Activated CD4-positive, alpha-beta T cell treated with anti-CD3 and anti-CD28 coated beads, Interleukin-2, amount 10 ng/mL, durations not matched to agents 7 days and 5 days (primary cell): ENCODE results near the gene C16orf90. TPM values are rescaled to one million over a fixed set of nuclear protein-coding genes. Genes with fewer than 3 reads are reported as not detected.
"Not testable (repeated sequence)": the region's sequence is repeated elsewhere in the genome, so short reads cannot be mapped to it uniquely, and the experiment has no call there.

Source experiments
- CTCF ChIA-PET: fragments of 350-600 bp; sonication (Branson Sonifier 250); formaldehyde crosslinking; loops from one replicate; lab custom pipeline; 2021; ENCODE audit warnings: antibody characterized with exemption; lab: Charles Lee
- POLR2A ChIA-PET: fragments of 350-600 bp; sonication (Branson Sonifier 250); formaldehyde crosslinking; loops from one replicate; lab custom pipeline; 2021; ENCODE audit warnings: antibody characterized with exemption; lab: Charles Lee
- DNase-seq: peaks from one replicate; pipeline ENCODE4 v3.0.0-alpha.2; 2020
- H3K27ac Mint-ChIP-seq: one replicate; pipeline ENCODE4 v1.8.0; 2021; ENCODE audit warnings: mild to moderate bottlenecking, moderate library complexity, mixed read lengths
- H3K27me3 Mint-ChIP-seq: one replicate; pipeline ENCODE4 v1.8.0; 2021; ENCODE audit warnings: mixed read lengths
- H3K36me3 Mint-ChIP-seq: one replicate; pipeline ENCODE4 v1.8.0; 2021; ENCODE audit warnings: low read depth, mixed read lengths
- H3K4me1 Mint-ChIP-seq: one replicate; pipeline ENCODE4 v1.8.0; 2021; ENCODE audit warnings: mixed read lengths
- H3K4me3 Mint-ChIP-seq: one replicate; pipeline ENCODE4 v1.8.0; 2021; ENCODE audit warnings: mild to moderate bottlenecking, moderate library complexity, mixed read lengths
- H3K9me3 Mint-ChIP-seq: one replicate; pipeline ENCODE4 v1.8.0; 2021; ENCODE audit warnings: mixed read lengths
- total RNA-seq, 2 experiments: library from RNA; stranded (reverse); gene quantifications; one replicate each; pipeline ENCODE4 v1.2.3, GENCODE V29; 2021

C16orf90 gene
- total RNA-seq, 2 experiments from 2014 or later: not detected

DNA sequence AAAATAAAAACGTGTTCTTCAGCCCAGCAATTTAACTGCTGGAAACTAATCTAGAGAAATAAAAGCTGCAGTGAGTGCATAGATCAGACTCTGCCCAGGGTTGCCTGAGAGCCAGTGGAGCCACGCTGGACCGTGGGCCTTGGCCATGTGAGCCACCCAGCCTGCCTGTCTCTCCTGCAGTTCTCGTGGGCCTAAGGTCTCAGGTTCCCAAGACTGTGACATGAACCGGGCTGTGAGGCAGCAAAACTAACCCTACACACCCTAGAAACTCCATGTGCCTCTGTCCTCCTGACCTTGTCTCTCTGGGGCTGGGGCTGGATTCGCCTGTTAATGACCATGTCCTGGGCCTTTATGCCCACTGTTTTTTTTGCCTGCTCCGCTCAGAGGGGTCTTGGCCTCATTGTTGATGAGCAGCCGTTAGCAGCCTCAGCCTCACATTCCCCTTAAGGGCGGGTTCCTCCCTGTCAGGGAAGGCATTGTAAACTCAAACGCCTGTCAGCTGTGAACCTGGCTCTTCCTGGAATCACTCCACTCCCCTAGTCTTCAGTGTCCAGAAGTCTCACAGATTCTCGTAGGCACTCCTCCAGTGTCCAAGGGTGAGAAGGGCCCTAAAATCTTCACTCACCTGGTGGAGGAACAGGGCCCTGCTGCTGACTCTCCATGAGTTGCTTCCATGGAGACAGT, 16.9 kb downstream of the C16orf90 start:
- POLR2A ChIA-PET: no interaction called here
- CTCF ChIA-PET: no interaction called here
- DNase-seq: no peak
- Mint-ChIP-seq H3K4me3 (no peak overlapping the region), H3K4me1 (no peaks in the 10 kb centered on the region), H3K9me3 (no peaks in the 10 kb centered on the region), H3K27ac (no peak overlapping the region), H3K27me3 (no peaks in the 10 kb centered on the region), H3K36me3 (peaks cover 39% of the 10 kb centered on the region)

- H3K36me3 Mint-ChIP-seq: peaks cover 37% of the 10 kb centered on the region
- no peak overlapping the region for H3K4me3 Mint-ChIP-seq
Measured at GRCh38 chr16:3476409-3476808, 18.9 kb downstream of the C16orf90 start.

GRCh38 chr16:3475604-3476375, 19.5 kb downstream of the C16orf90 start:
- CTCF ChIA-PET: interaction anchor here (1.0 kb wide), 1 partner anchor 22 kb away, joined by 3 read pairs; no protein-coding TSS in a partner anchor

More at GRCh38 chr16:3476409-3476808, 18.9 kb downstream of the C16orf90 start:
- ChIA-PET CTCF (interaction anchor here (1.0 kb wide), 1 partner anchor 23 kb away, joined by 3 read pairs; no protein-coding TSS in a partner anchor), POLR2A (no interaction called here)
- peaks cover 10% of the 10 kb centered on the region for H3K4me1 Mint-ChIP-seq
- no peak overlapping the region for H3K27ac Mint-ChIP-seq
- H3K27me3 Mint-ChIP-seq: no peaks in the 10 kb centered on the region
- DNase-seq: no peak
- no peaks in the 10 kb centered on the region for H3K9me3 Mint-ChIP-seq

GRCh38 chr16:3474870-3475269, 20.4 kb downstream of the C16orf90 start:
- POLR2A ChIA-PET, DNase-seq, CTCF ChIA-PET, H3K9me3 Mint-ChIP-seq, H3K27ac Mint-ChIP-seq, H3K4me3 Mint-ChIP-seq, H3K27me3 Mint-ChIP-seq: not testable (repeated sequence)
- H3K36me3 Mint-ChIP-seq: peaks cover 37% of the 10 kb centered on the region
- peaks cover 14% of the 10 kb centered on the region for H3K4me1 Mint-ChIP-seq

More at GRCh38 chr16:3475604-3476375, 19.5 kb downstream of the C16orf90 start:
- Mint-ChIP-seq H3K4me3 (no peak overlapping the region), H3K27ac (no peak overlapping the region), H3K36me3 (peaks cover 37% of the 10 kb centered on the region), H3K9me3 (no peaks in the 10 kb centered on the region), H3K4me1 (peaks cover 13% of the 10 kb centered on the region), H3K27me3 (no peaks in the 10 kb centered on the region)
- POLR2A ChIA-PET: no interaction called here
- DNase-seq: no peak

- peaks cover 31% of the 10 kb centered on the region for H3K36me3 Mint-ChIP-seq
- H3K4me1 Mint-ChIP-seq: peaks cover 14% of the 10 kb centered on the region
- DNase-seq: no peak
- no peak overlapping the region for H3K4me3 Mint-ChIP-seq
- ChIA-PET POLR2A (no interaction called here), CTCF (no interaction called here)
- H3K9me3 Mint-ChIP-seq: no peaks in the 10 kb centered on the region
- no peaks in the 10 kb centered on the region for H3K27me3 Mint-ChIP-seq
- no peak overlapping the region for H3K27ac Mint-ChIP-seq
Measured at GRCh38 chr16:3474136-3474779, 21.0 kb downstream of the C16orf90 start.

DNA sequence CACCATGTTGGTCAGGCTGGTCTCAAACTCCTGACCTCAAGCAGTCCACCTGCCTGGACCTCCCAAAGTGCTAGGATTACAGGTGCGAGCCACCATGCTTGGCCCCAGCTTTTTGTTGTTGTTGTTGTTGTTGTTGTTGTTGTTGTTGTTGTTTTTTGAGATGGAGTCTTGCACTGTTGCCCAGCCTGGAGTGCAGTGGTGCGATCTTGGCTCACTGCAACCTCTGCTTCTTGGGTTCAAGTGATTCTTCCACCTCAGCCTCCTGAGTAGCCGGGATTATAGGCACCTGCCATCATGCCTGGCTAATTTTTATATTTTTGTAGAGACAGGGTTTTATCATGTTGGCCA, 21.7 kb downstream of the C16orf90 start:
- H3K4me1 Mint-ChIP-seq: peaks cover 14% of the 10 kb centered on the region
- CTCF ChIA-PET, H3K27ac Mint-ChIP-seq, DNase-seq, H3K27me3 Mint-ChIP-seq, H3K9me3 Mint-ChIP-seq, H3K4me3 Mint-ChIP-seq, POLR2A ChIA-PET: not testable (repeated sequence)
- peaks cover 26% of the 10 kb centered on the region for H3K36me3 Mint-ChIP-seq

GRCh38 chr16:3472878-3473595, 22.3 kb downstream of the C16orf90 start:
- no peak for DNase-seq
- Mint-ChIP-seq H3K9me3 (no peaks in the 10 kb centered on the region), H3K4me1 (peaks cover 14% of the 10 kb centered on the region), H3K27me3 (no peaks in the 10 kb centered on the region), H3K36me3 (peaks cover 29% of the 10 kb centered on the region), H3K4me3 (no peak overlapping the region), H3K27ac (no peak overlapping the region)
- CTCF ChIA-PET: interaction anchor here (1.3 kb wide), 1 partner anchor 28 kb away, joined by 4 read pairs; the partner anchor contains the start of gene CLUAP1
- POLR2A ChIA-PET: no interaction called here

DNA sequence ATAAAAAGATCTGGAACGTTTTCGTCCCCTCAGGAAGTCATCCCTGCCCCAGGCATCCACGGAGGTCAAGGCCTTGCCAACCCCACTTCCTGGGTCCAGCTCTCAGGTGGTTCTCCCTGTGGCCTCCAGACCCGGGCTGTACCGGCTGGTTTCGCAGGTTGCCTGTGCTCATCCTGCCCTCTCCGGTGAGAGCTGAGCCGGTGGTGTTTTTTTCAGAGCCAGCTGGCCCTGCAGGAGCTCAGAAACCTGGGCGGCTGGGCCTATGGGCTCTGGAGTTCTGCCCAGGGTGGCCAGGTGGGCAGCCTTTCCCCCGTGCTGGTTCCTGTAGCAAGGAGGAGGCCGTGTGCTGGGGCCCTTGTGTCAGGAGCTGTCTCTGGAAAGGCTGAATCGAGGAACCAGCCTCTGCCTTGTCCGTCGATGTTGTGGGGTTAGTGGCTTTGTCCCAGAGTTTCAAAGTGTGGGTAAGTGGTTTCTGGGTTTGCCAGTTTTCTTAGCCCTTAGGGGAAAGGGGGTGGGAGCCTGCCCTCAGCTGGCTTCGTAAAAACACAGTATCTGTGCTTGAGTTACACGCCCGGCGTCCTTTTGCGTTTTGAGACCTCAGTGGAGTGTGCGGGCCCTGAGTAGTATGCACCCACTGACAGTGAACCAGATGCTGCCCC, 23.6 kb downstream of the C16orf90 start:
- POLR2A ChIA-PET: no interaction called here
- no peaks in the 10 kb centered on the region for H3K27me3 Mint-ChIP-seq
- H3K36me3 Mint-ChIP-seq: peaks cover 36% of the 10 kb centered on the region
- H3K9me3 Mint-ChIP-seq: no peaks in the 10 kb centered on the region
- DNase-seq: no peak
- H3K4me1 Mint-ChIP-seq: peaks cover 25% of the 10 kb centered on the region
- H3K27ac Mint-ChIP-seq: no peak overlapping the region
- CTCF ChIA-PET: interaction anchor here (0.6 to 1.3 kb wide), 2 partner anchors 29 to 264 kb away, joined by 3 to 4 read pairs; partner anchors contain the start of gene CLUAP1
- H3K4me3 Mint-ChIP-seq: no peak overlapping the region

- Mint-ChIP-seq H3K27me3 (no peaks in the 10 kb centered on the region), H3K9me3 (no peaks in the 10 kb centered on the region), H3K4me1 (peaks cover 30% of the 10 kb centered on the region), H3K36me3 (peaks cover 44% of the 10 kb centered on the region), H3K27ac (no peak overlapping the region), H3K4me3 (no peak overlapping the region)
- DNase-seq: no peak
- ChIA-PET POLR2A (no interaction called here), CTCF (no interaction called here)
Measured at GRCh38 chr16:3470723-3471122, 24.6 kb downstream of the C16orf90 start.

DNA sequence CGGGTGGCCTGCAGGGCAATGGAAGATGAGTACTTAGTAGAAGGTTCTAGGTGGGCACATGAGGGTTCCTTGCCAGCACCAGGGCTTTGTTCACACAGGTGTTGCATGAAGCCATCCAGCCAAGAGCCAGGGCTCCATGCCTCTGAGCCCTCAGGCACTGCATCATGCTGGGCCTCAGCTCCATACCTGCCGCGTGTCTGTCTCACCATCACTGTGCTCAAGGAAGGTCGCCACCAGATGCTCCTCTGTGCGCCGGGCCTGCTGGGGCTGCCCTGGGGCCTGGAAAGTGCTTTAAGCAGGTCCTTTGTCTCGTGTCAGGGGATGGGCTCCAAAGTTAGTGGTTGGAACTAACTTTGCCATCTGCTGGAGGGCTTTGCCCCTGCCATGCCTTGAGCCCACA, 25.6 kb downstream of the C16orf90 start:
- Mint-ChIP-seq H3K36me3 (peaks cover 47% of the 10 kb centered on the region), H3K27ac (no peak overlapping the region), H3K9me3 (no peaks in the 10 kb centered on the region), H3K27me3 (no peaks in the 10 kb centered on the region), H3K4me3 (no peak overlapping the region), H3K4me1 (peaks cover 35% of the 10 kb centered on the region)
- ChIA-PET POLR2A (no interaction called here), CTCF (no interaction called here)
- DNase-seq: no peak

DNA sequence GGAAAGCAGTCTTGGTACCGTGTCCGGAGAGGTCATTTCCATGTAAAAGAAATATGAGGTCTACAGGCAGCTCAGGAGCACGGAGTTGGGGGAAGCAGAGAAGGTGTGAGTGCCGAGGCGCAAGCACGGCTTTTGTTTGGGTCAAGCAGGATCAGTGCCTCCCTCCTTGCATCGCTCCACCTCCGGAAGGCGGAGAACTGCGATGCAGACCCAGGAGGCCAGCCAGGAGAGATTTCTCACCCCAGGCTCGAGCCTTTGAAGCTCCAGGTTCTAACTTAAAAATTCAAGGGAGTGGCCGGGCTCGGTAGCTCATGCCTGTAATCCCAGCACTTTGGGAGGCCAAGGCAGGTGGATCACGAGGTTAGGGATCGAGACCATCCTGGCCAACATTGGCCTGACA, 26.8 kb downstream of the C16orf90 start:
- no peak overlapping the region for H3K27ac Mint-ChIP-seq
- no peaks in the 10 kb centered on the region for H3K9me3 Mint-ChIP-seq
- CTCF ChIA-PET: no interaction called here
- POLR2A ChIA-PET: no interaction called here
- H3K4me3 Mint-ChIP-seq: no peak overlapping the region
- no peak for DNase-seq
- H3K4me1 Mint-ChIP-seq: peaks cover 45% of the 10 kb centered on the region
- H3K27me3 Mint-ChIP-seq: no peaks in the 10 kb centered on the region
- peaks cover 50% of the 10 kb centered on the region for H3K36me3 Mint-ChIP-seq

DNA sequence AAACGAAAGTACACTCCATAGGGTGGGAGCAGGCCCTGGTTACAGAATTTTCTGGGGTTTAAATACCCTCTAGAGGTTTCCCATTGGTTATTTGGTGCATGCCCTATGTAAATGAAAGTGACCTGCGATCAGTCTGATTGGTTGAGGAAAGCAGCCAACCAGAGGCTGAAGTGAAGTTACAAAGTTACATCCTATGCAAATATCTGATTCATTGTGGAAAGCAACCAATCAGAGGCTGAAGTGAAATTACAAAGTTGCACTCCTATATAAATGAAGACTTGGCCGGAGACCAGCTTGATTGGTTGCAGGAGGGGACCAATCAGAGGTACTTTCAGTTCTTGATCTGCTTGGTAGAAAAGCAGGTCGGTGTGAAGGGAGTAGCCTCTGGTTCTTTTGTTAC, 27.4 kb downstream of the C16orf90 start:
- ChIA-PET CTCF (no interaction called here), POLR2A (no interaction called here)
- no peak for DNase-seq

More for the DNA sequence above, 27.4 kb downstream of the C16orf90 start:
- H3K27ac Mint-ChIP-seq: peak overlapping the region; percentile 50
- peaks cover 44% of the 10 kb centered on the region for H3K36me3 Mint-ChIP-seq
- no peak overlapping the region for H3K4me3 Mint-ChIP-seq
- peaks cover 43% of the 10 kb centered on the region for H3K4me1 Mint-ChIP-seq
- H3K27me3 Mint-ChIP-seq: no peaks in the 10 kb centered on the region
- no peaks in the 10 kb centered on the region for H3K9me3 Mint-ChIP-seq
